IMR-90 (cell line): ENCODE results near the gene EPAS1. TPM values are rescaled to one million over a fixed set of nuclear protein-coding genes. Genes with fewer than 3 reads are reported as not detected.

ENCODE experiments used
- ATAC-seq: fragments of 200-7000 bp; cut with Tn5 transposase; 2 replicates; pipeline ENCODE4 v1.9.1; 2020; ENCODE audit warnings: low read depth, mild to moderate bottlenecking, moderate library complexity
- BruUV-seq: library from RNA; stranded (reverse); fragments of 400-500 nt; replicated peaks from 2 replicates; lab custom pipeline; 2021; lab: Mats Ljungman, UMichigan
- CTCF ChIA-PET: fragments of 300-600 bp; formaldehyde crosslinking; extraction: SDS; loops from one replicate; lab custom pipeline; 2021; ENCODE audit warnings: antibody characterized with exemption; lab: Yijun Ruan, JAX
- POLR2A ChIA-PET: fragments of 300-600 bp; sonication (Branson Sonifier 250); formaldehyde crosslinking; loops from one replicate; lab custom pipeline; 2022; ENCODE audit warnings: antibody characterized with exemption; ENCODE audit not compliant: unreplicated experiment; lab: Charles Lee
- DNase-seq: peaks from one replicate; pipeline ENCODE4 v3.0.0; 2013
- H2AFZ ChIP-seq: replicated peaks from 2 replicates; pipeline ENCODE3; 2013; ENCODE audit warnings: low read length, mild to moderate bottlenecking; ENCODE audit not compliant: poor library complexity
- H2AK5ac ChIP-seq: 2 replicates; pipeline ENCODE4 v1.6.1; 2013; ENCODE audit warnings: low read depth, low read length, inconsistent platforms
- H2AK9ac ChIP-seq: replicated peaks from 2 replicates; pipeline ENCODE3; 2013; ENCODE audit warnings: mild to moderate bottlenecking, low read depth, low read length, moderate library complexity; ENCODE audit not compliant: poor library complexity
- H2BK120ac ChIP-seq: 2 replicates; pipeline ENCODE4 v1.6.1; 2013; ENCODE audit warnings: low read depth, low read length, inconsistent platforms
- H2BK15ac ChIP-seq: 3 replicates; pipeline ENCODE4 v1.6.1; 2013; ENCODE audit warnings: low read depth, low read length, inconsistent platforms
- H2BK20ac ChIP-seq: 2 replicates; pipeline ENCODE4 v1.6.1; 2013; ENCODE audit warnings: low read depth, mild to moderate bottlenecking, inconsistent platforms, low read length, moderate library complexity
- H2BK5ac ChIP-seq: 2 replicates; pipeline ENCODE4 v1.6.1; 2013; ENCODE audit warnings: mild to moderate bottlenecking, low read depth, low read length, inconsistent platforms; ENCODE audit not compliant: poor library complexity, severe bottlenecking
- H3K14ac ChIP-seq: replicated peaks from 2 replicates; pipeline ENCODE4 v1.6.1; 2013; ENCODE audit warnings: low read depth, low read length, inconsistent platforms
- H3K18ac ChIP-seq: 2 replicates; pipeline ENCODE4 v1.6.1; 2013; ENCODE audit warnings: low read depth, low read length, control low read depth
- H3K23ac ChIP-seq: 2 replicates; pipeline ENCODE4 v1.6.1; 2013; ENCODE audit warnings: low read depth, low read length, inconsistent platforms
- H3K27ac ChIP-seq: 2 replicates; pipeline ENCODE4 v1.5.1; 2013; ENCODE audit warnings: mild to moderate bottlenecking, control low read depth, low read length; ENCODE audit not compliant: insufficient read depth
- H3K27me3 ChIP-seq: 2 replicates; pipeline ENCODE4 v1.6.1; 2013; ENCODE audit warnings: low read length; ENCODE audit not compliant: control insufficient read depth, insufficient read depth
- H3K36me3 ChIP-seq: 2 replicates; pipeline ENCODE4 v1.6.1; 2013; ENCODE audit warnings: low read length, mixed read lengths; ENCODE audit not compliant: control insufficient read depth, insufficient read depth
- H3K4ac ChIP-seq: 2 replicates; pipeline ENCODE4 v1.6.1; 2013; ENCODE audit warnings: low read depth, low read length, inconsistent platforms
- H3K4me1 ChIP-seq: 2 replicates; pipeline ENCODE4 v1.6.1; 2013; ENCODE audit warnings: low read length, mixed read lengths; ENCODE audit not compliant: control insufficient read depth, insufficient read depth
- H3K4me2 ChIP-seq: 2 replicates; pipeline ENCODE4 v1.6.1; 2013; ENCODE audit warnings: low read depth, mild to moderate bottlenecking, control low read depth, low read length, moderate library complexity
- H3K4me3 ChIP-seq: 2 replicates; pipeline ENCODE4 v1.5.1; 2013; ENCODE audit warnings: low read depth, mild to moderate bottlenecking, control low read depth, low read length, moderate library complexity; ENCODE audit not compliant: insufficient read depth
- H3K56ac ChIP-seq: 2 replicates; pipeline ENCODE4 v1.6.1; 2013; ENCODE audit warnings: low read length, inconsistent platforms; ENCODE audit not compliant: insufficient read depth; ENCODE audit errors: extremely low read depth
- H3K79me1 ChIP-seq, 2 experiments: 2 replicates each; pipeline ENCODE4 v1.6.1; 2013; ENCODE audit warnings: low read length in 2 of 2, inconsistent platforms in 1 of 2, low read depth in 1 of 2
- H3K9ac ChIP-seq: 2 replicates; pipeline ENCODE4 v1.6.1; 2013; ENCODE audit warnings: low read depth, low read length, control low read depth
- H3K9me1 ChIP-seq: 2 replicates; pipeline ENCODE4 v1.6.1; 2013; ENCODE audit warnings: low read length, inconsistent platforms; ENCODE audit not compliant: insufficient read depth
- H3K9me3 ChIP-seq: 2 replicates; pipeline ENCODE4 v1.6.1; 2013; ENCODE audit warnings: low read length; ENCODE audit not compliant: control insufficient read depth, insufficient read depth
- H4K20me1 ChIP-seq: 2 replicates; pipeline ENCODE4 v1.6.1; 2013; ENCODE audit warnings: low read length, inconsistent platforms; ENCODE audit not compliant: insufficient read depth
- H4K5ac ChIP-seq: 2 replicates; pipeline ENCODE4 v1.6.1; 2013; ENCODE audit warnings: mild to moderate bottlenecking, low read depth, low read length, control low read depth
- H4K8ac ChIP-seq, 2 experiments: 2 replicates each; pipeline ENCODE4 v1.6.1; 2013; ENCODE audit warnings: low read depth in 2 of 2, low read length in 2 of 2, control low read depth in 1 of 2, inconsistent platforms in 1 of 2
- H4K91ac ChIP-seq: 2 replicates; pipeline ENCODE4 v1.6.1; 2013; ENCODE audit warnings: low read depth, low read length, inconsistent platforms; ENCODE audit not compliant: insufficient read depth
- BHLHE40 ChIP-seq: fragments of 150-350 bp; IDR thresholded peaks from 2 replicates; pipeline ENCODE4 v1.6.1; 2016; ENCODE audit warnings: mild to moderate bottlenecking, low read depth, low read length
- MAFK ChIP-seq: IDR thresholded peaks from 2 replicates; pipeline ENCODE4 v1.6.1; 2012; ENCODE audit warnings: low read depth, low read length, improper control_type of control experiment
- MAZ ChIP-seq: IDR thresholded peaks from 2 replicates; pipeline ENCODE4 v1.6.1; 2012; ENCODE audit warnings: low read depth, mild to moderate bottlenecking, low read length, improper control_type of control experiment, moderate library complexity, borderline replicate concordance
- WGBS, 2 experiments: methylation state at CpG; one replicate each; pipeline versions ENCODE4 v1.1.5 to v1.1.7; 2013; ENCODE audit warnings: missing lambda C conversion rate in 2 of 2; ENCODE audit not compliant: insufficient read length in 1 of 2; ENCODE audit errors: extremely low coverage in 2 of 2; 5-methylcytosine and 5-hydroxymethylcytosine counted together
- dilution Hi-C: fragments of 300-500 bp; cut with HindIII; formaldehyde crosslinking; loops from one replicate; pipeline ENCODE4 v1.14.3; 2018; ENCODE audit warnings: low sequenced_read_pairs; ENCODE audit not compliant: unreplicated experiment
- in situ Hi-C: fragments of 300-500 bp; cut with MboI; formaldehyde crosslinking; loops from 3 replicates; pipeline ENCODE4 v1.14.3; 2019; ENCODE audit warnings: low sequenced_read_pairs, inconsistent platforms, mixed read lengths
- intact Hi-C: fragments of 100-400 bp; cut with micrococcal nuclease; formaldehyde crosslinking; loops from 2 replicates; pipeline ENCODE4 v1.10.0; 2022
- polyA plus RNA-seq, 3 experiments: library from polyadenylated mRNA; depleted of rRNA; stranded (reverse); fragments of >200 nt; gene quantifications; 2 replicates each; pipeline ENCODE4 v1.2.3, GENCODE V29; 2012; ENCODE audit warnings: low replicate concordance in 1 of 3
- total RNA-seq: library from RNA; depleted of rRNA; stranded (reverse); fragments of >200 nt; gene quantifications from 2 replicates; pipeline ENCODE4 v1.2.3, GENCODE V29; 2012

Gene EPAS1
- total and polyA plus RNA-seq, 2 of the 4 experiments (the other 2 are of a cell fraction), result 40.7 to 120 TPM

GRCh38 chr2:46383784-46384456, 86.7 kb downstream of the EPAS1 start:
- no peak overlapping the region for H2BK120ac ChIP-seq
- H3K23ac ChIP-seq, result no peak overlapping the region
- H3K56ac ChIP-seq, result no peak overlapping the region
- peaks cover 19% of the 10 kb centered on the region for H3K4me1 ChIP-seq
- H4K91ac ChIP-seq, result no peak overlapping the region
- H2BK20ac ChIP-seq, result no peak overlapping the region
- H2AK9ac ChIP-seq, result no peak overlapping the region
- H3K4me2 ChIP-seq, result no peak overlapping the region
- no peak overlapping the region; the same call in 1 of the 2 replicates for H3K18ac ChIP-seq
- peak overlapping the region; percentile 18; the same call in 1 of the 2 replicates for H3K27ac ChIP-seq
- intact Hi-C loops (no loop called here), dilution Hi-C loops (no loop called here), in situ Hi-C loops (no loop called here)
- ChIA-PET CTCF (no interaction called here), POLR2A (no interaction called here)
- no peak overlapping the region; the same call in 1 of the 2 replicates for H3K9ac ChIP-seq
- no peaks in the 10 kb centered on the region for H3K27me3 ChIP-seq
- H2BK5ac ChIP-seq, result no peak overlapping the region
- no peak overlapping the region for H2AFZ ChIP-seq
- H3K9me1 ChIP-seq, result peaks cover 15% of the 10 kb centered on the region
- BruUV-seq, result no TSS peak
- ATAC-seq, result no peak
- no peak overlapping the region for H4K5ac ChIP-seq
- no peak overlapping the region for H3K4ac ChIP-seq
- no peak for DNase-seq
- peaks cover 0 to 15% of the 10 kb centered on the region in 2 experiments; a peak in 2 of 4 replicates for H3K79me1 ChIP-seq
- H3K4me3 ChIP-seq, result no peak overlapping the region
- H2BK15ac ChIP-seq, result no peak overlapping the region
- H2AK5ac ChIP-seq, result no peak overlapping the region
- H3K14ac ChIP-seq, result no peak overlapping the region
- no peaks in the 10 kb centered on the region for H4K20me1 ChIP-seq
- no peak for TF ChIP-seq MAFK
- TF ChIP-seq BHLHE40, result no peak
- no peak for TF ChIP-seq MAZ
- peaks cover 86% of the 10 kb centered on the region for H3K36me3 ChIP-seq
- WGBS, 2 experiments, result 95% methylated on average over 4 of the region's 9 CpGs; no CpG with 5 or more reads in 1 of the 2 experiments
- no peaks in the 10 kb centered on the region for H3K9me3 ChIP-seq
- no peak overlapping the region for H4K8ac ChIP-seq
